Suprapubic skin (tissue), 4 donors: ENCODE results near the gene SH3BP4.

Experiments
- CTCF ChIP-seq, 2 donors: fragments of 200-600 bp in 1 of 2; fragments of 450-650 bp in 1 of 2; sonication (generic) in 1 of 2; IDR thresholded peaks; one replicate each; pipeline ENCODE4 v1.5.1; 2016 to 2019; ENCODE audit warnings: antibody characterized with exemption in 2 of 2, mild to moderate bottlenecking in 1 of 2, moderate library complexity in 1 of 2
- POLR2A ChIP-seq, 2 donors: fragments of 450-650 bp; IDR thresholded peaks; one replicate each; pipeline ENCODE4 v1.6.1; 2017; ENCODE audit warnings: antibody characterized with exemption in 2 of 2, mild to moderate bottlenecking in 2 of 2, moderate library complexity in 2 of 2
- POLR2AphosphoS5 ChIP-seq, 3 donors: sonication (generic); formaldehyde crosslinking; IDR thresholded peaks; one replicate each; pipeline ENCODE4 v1.6.1; 2017; ENCODE audit warnings: antibody characterized with exemption in 3 of 3

GRCh38 chr2:234910186-234910679, 41.6 kb upstream of the SH3BP4 start:
- no peak for TF ChIP-seq CTCF (IDR thresholded peaks at IDR 0.05)
- no peak for TF ChIP-seq POLR2AphosphoS5 (IDR thresholded peaks at IDR 0.05)
- no peak for TF ChIP-seq POLR2A (IDR thresholded peaks at IDR 0.05)
